HG02759 (cell line): ENCODE measurements around the gene MYRIP.
"Not testable (repeated sequence)": the region's sequence is repeated elsewhere in the genome, so short reads cannot be mapped to it uniquely, and the experiment has no call there.

Source experiments
- ATAC-seq: cut with Tn5 transposase; IDR thresholded peaks from one replicate; pipeline ENCODE4 v1.9.1; 2021; ENCODE audit warnings: mild to moderate bottlenecking, moderate library complexity; ENCODE audit not compliant: unreplicated experiment

MYRIP gene

GRCh38 chr3:39809181-39809994 is at the start of gene MYRIP:
Gene MYRIP, plus strand, starts transcription at chr3:39809609. Its CDS starts 91,208 bp downstream, at chr3:39900817.
- peak; percentile 91 for ATAC-seq

GRCh38 chr3:39760325-39760724 is 49.1 kb upstream of the MYRIP start:
- no peak for ATAC-seq

GRCh38 chr3:39762537-39763070 is 46.8 kb upstream of the MYRIP start:
- ATAC-seq: no peak

GRCh38 chr3:39763390-39763789 is 46.0 kb upstream of the MYRIP start:
- ATAC-seq: no peak

GRCh38 chr3:39765575-39765974 is 43.8 kb upstream of the MYRIP start:
- no peak for ATAC-seq

GRCh38 chr3:39766433-39766832 is 43.0 kb upstream of the MYRIP start:
- no peak for ATAC-seq

- ATAC-seq: not testable (repeated sequence)
Observed at GRCh38 chr3:39766909-39767308, 42.5 kb upstream of the MYRIP start.

- ATAC-seq: not testable (repeated sequence)
Observed at GRCh38 chr3:39778168-39778567, 31.2 kb upstream of the MYRIP start.

GRCh38 chr3:39779511-39780230 is 29.7 kb upstream of the MYRIP start:
- ATAC-seq: no peak

GRCh38 chr3:39780352-39780751 is 29.1 kb upstream of the MYRIP start:
- ATAC-seq: no peak

- no peak for ATAC-seq
Observed at GRCh38 chr3:39781025-39781424, 28.4 kb upstream of the MYRIP start.

- no peak for ATAC-seq
Observed at GRCh38 chr3:39781632-39782031, 27.8 kb upstream of the MYRIP start.

GRCh38 chr3:39783680-39784079 is 25.7 kb upstream of the MYRIP start:
- no peak for ATAC-seq

GRCh38 chr3:39784922-39785321 is 24.5 kb upstream of the MYRIP start:
- ATAC-seq: no peak

- ATAC-seq: no peak
Observed at GRCh38 chr3:39788128-39788883, 21.1 kb upstream of the MYRIP start.

GRCh38 chr3:39791603-39792002 is 17.8 kb upstream of the MYRIP start:
- ATAC-seq: no peak

GRCh38 chr3:39794880-39795279 is 14.5 kb upstream of the MYRIP start:
- no peak for ATAC-seq

- no peak for ATAC-seq
Observed at GRCh38 chr3:39801216-39801615, 8.2 kb upstream of the MYRIP start.

GRCh38 chr3:39802486-39802885 is 6.9 kb upstream of the MYRIP start:
- ATAC-seq: not testable (repeated sequence)

- ATAC-seq: no peak
Observed at GRCh38 chr3:39803956-39804355, 5.5 kb upstream of the MYRIP start.

GRCh38 chr3:39804951-39805350 is 4.5 kb upstream of the MYRIP start:
- no peak for ATAC-seq
